Heart left ventricle (tissue), 13 donors: ENCODE results near the gene SHISA8.

Experiments
- CTCF ChIP-seq, 12 donors: fragments of 200-600 bp; sonication (generic) in 4 of 12; IDR thresholded peaks; one replicate each; pipeline versions ENCODE4 v1.5.0 to v1.8.0; 2018 to 2022; ENCODE audit warnings: antibody characterized with exemption in 12 of 12, mild to moderate bottlenecking in 5 of 12
- POLR2A ChIP-seq, 2 donors: fragments of 450-650 bp; IDR thresholded peaks; one replicate each; pipeline ENCODE4 v1.6.1; 2017; ENCODE audit warnings: antibody characterized with exemption in 2 of 2, mild to moderate bottlenecking in 2 of 2, moderate library complexity in 2 of 2
- donor health status: ischemic (EF 13 %, LVEDD 7.1; RV severe dilation, severe dysfunction).
- donor health status: DM: no; HTN: yes; CAD: no.
- donor health status: DM: no; HTN: no; CAD: no.
- donor health status: ischemic (EF 25% LVEDD 6.9; RV normal size, moderate dysfunction).
- donor health status: ischemic (EF 25% LVEDD 5.7; RV mildly dilated, moderate dysfunction).
- donor health status: ischemic (EF 35%, LVEDD 5.7; RV mildly dilated, moderate dysfunction).
- donor health status: nonischemic (EF 11% LVEDD 7.7; RV severe dilation, severe dysfunction).
- donor health status: DM: yes; HTN: yes; CAD: no.
- donor health status: PGD.
- donor health status: ischemic (EF 29% LVEDD 5.4; RV normal size, mild dysfunction).
- donor health status: nonischemic (EF 23%, LVEDD 6.1; RV moderate dilation, normal function).

DNA sequence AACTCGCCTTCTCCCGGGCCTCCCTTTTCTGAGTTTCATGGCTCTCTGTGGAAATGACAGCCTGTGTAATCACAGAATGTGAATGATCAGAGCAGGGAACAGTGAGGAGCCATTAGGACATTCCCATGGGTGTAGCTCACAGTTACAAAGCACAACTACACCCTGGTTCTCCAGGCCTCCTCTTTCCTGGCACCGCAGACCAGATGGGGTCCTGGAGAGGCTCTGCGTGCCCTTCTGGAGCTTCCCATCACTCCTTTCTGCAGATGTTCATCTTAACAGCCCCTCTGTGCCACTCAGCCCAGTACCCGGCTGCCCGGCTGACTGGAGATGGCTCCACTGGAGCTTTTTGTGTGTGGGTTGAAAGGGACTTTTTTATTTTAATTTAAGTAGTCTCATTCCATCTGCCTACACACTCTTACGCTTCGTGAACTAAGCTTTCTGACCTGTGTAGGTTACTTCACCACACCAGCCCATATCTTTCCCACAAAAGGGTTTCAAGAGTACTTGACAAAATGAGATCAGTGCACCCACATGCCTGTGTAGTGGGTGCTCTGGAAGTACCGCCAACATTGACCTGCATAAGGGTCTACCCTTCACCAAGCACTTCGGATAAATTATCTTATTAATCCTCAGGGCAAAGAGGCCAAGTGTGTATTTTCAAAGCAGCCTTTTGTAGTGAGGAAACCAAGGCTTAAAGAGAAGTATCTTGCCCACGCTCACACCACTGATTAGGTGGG is 52.2 kb downstream of the SHISA8 start:
- TF ChIP-seq CTCF (IDR thresholded peaks at IDR 0.05): no peak
- no peak for TF ChIP-seq POLR2A (IDR thresholded peaks at IDR 0.05)
